ENCODE measurements around the gene PDCD1. TPM values are rescaled to one million over a fixed set of nuclear protein-coding genes. Genes with fewer than 3 reads are reported as not detected.

Gene PDCD1
- total and polyA plus RNA-seq, 2 experiments from 2014 or later: not detected

DNA sequence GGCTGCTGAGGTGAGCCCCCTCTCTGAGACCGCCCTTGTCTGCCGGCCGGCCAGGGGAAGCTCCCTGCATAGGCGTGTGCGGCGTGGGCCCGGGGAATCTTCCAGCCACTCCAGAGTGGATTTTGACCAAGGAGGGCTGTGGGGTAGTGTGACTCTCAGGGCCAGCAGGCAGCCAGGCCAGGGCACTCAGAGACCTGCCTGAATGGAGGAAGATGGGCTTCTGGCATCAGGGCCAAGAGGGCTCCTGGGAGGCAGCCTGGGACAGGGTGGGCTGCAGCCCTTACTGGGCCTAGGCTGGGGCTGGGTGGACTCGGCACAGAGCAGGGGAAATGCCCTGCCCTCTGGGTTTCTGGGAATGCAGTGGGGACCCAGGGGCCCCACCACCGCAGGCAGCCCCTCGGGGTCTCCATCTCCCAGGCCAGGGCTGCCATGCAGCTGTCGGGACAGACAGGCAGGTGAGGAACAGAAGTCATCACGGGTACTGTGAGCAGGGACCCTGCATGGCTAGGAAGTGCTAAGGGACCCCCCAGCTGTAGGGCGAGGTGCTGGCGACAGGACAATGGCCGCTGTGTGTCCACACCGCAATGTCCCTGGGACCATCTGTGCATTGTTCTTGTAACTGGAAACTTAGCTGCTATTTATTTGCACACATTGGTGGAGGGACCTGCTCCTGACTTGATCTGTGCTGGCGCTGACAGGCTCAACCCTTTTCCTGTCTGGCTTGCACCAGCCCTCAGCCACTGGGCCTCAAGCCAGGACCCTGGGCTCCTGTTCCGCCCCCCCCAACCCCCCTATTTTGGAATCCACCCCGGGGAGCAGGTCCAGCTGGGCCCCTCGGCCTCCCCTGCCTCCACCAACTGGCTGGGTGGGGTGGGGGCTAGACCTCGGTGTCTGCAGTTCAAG is 4.1 kb downstream of the PDCD1 start:
- Histone ChIP-seq H3K27me3 (replicated peaks; ENCODE audit: insufficient read depth) (no peaks in the 10 kb centered on the region), H3K36me3 (ENCODE audit: low read depth) (no peaks in the 10 kb centered on the region), H3K9me2 (ENCODE audit: insufficient read depth) (no peaks in the 10 kb centered on the region), H2AFZ (no peak overlapping the region), H3K27ac (no peak overlapping the region), H3K9ac (no peak overlapping the region), H3F3A (ENCODE audit: insufficient read depth) (no peaks in the 10 kb centered on the region), H3K9me3 (ENCODE audit: low read depth) (no peaks in the 10 kb centered on the region), H3K4me1 (ENCODE audit: insufficient read depth) (peaks cover 5% of the 10 kb centered on the region; the same call in 1 of the 2 replicates), H4K20me1 (ENCODE audit: insufficient read depth) (no peaks in the 10 kb centered on the region), H3K4me3 (no peak overlapping the region), H3K79me2 (ENCODE audit: insufficient read depth) (no peaks in the 10 kb centered on the region), H3K4me2 (ENCODE audit: unreplicated experiment) (no peak overlapping the region)
- WGBS, 2 experiments (ENCODE audit: low coverage in 1 of 2, low lambda C conversion rate in 2 of 2, missing lambda C conversion rate in 2 of 2): 72 to 73% methylated on average over 19 to 21 of the region's 21 CpGs
- no peak for DNase-seq
- in situ Hi-C loops (cut with MboI): no loop called here
- TF ChIP-seq EZH2phosphoT487 (IDR thresholded peaks at IDR 0.05; ENCODE audit: insufficient read depth, low read depth) (no peak), EZH2 (IDR thresholded peaks at IDR 0.05; ENCODE audit: insufficient read depth, poor library complexity, severe bottlenecking) (no peak)

DNA sequence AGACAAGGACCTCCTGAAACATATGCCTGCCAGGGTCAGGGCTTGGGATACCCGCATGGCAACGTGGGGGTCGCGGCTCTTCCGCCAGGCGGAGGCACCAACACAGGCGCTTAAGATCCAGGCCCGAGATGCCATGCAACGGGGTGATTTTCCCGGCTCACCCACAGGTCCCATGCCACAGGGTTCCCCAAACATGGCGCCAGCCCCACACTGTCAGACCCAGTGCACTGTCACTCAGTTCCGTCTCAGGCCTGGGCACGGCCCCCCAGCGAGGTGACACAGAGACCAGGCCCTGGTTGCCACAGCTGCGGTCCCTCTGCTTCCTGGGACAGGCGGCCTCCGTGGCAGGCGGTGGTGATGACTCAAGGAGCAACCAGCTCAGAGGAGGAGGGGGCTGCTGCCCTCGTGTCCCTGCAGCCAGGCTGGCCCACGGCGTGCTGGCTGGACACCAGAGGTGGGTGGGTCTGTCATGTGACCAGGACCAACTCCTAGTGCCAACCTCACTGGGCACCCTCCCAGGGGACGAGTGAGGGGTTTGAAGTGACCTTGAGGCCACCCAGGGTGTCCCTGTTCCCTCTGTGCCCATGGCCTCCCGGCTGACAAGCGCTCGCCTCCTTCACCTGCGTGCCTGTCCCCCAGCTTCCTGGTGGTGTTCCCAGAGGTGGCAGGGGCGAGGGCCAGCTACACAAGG is 4.9 kb downstream of the PDCD1 start:
- no peaks in the 10 kb centered on the region for H3K27me3 ChIP-seq (replicated peaks; ENCODE audit: insufficient read depth)
- H3K9me2 ChIP-seq (ENCODE audit: insufficient read depth): no peaks in the 10 kb centered on the region
- WGBS, 2 experiments (ENCODE audit: low coverage in 1 of 2, low lambda C conversion rate in 2 of 2, missing lambda C conversion rate in 2 of 2): 70 to 73% methylated on average over 24 to 27 of the region's 27 CpGs
- no peak for TF ChIP-seq EZH2phosphoT487 (IDR thresholded peaks at IDR 0.05; ENCODE audit: insufficient read depth, low read depth)
- no peak for TF ChIP-seq EZH2 (IDR thresholded peaks at IDR 0.05; ENCODE audit: insufficient read depth, poor library complexity, severe bottlenecking)
- H3K9me3 ChIP-seq (ENCODE audit: low read depth): no peaks in the 10 kb centered on the region
- H3K4me3 ChIP-seq: no peak overlapping the region
- H3K4me2 ChIP-seq (ENCODE audit: unreplicated experiment): no peak overlapping the region
- H3K36me3 ChIP-seq (ENCODE audit: low read depth): no peaks in the 10 kb centered on the region
- in situ Hi-C loops (cut with MboI): no loop called here
- H2AFZ ChIP-seq: no peak overlapping the region
- no peaks in the 10 kb centered on the region for H3K4me1 ChIP-seq (ENCODE audit: insufficient read depth)
- H3K9ac ChIP-seq: no peak overlapping the region
- no peak for DNase-seq
- no peaks in the 10 kb centered on the region for H3K79me2 ChIP-seq (ENCODE audit: insufficient read depth)
- no peaks in the 10 kb centered on the region for H3F3A ChIP-seq (ENCODE audit: insufficient read depth)
- H3K27ac ChIP-seq: no peak overlapping the region
- no peaks in the 10 kb centered on the region for H4K20me1 ChIP-seq (ENCODE audit: insufficient read depth)

DNA sequence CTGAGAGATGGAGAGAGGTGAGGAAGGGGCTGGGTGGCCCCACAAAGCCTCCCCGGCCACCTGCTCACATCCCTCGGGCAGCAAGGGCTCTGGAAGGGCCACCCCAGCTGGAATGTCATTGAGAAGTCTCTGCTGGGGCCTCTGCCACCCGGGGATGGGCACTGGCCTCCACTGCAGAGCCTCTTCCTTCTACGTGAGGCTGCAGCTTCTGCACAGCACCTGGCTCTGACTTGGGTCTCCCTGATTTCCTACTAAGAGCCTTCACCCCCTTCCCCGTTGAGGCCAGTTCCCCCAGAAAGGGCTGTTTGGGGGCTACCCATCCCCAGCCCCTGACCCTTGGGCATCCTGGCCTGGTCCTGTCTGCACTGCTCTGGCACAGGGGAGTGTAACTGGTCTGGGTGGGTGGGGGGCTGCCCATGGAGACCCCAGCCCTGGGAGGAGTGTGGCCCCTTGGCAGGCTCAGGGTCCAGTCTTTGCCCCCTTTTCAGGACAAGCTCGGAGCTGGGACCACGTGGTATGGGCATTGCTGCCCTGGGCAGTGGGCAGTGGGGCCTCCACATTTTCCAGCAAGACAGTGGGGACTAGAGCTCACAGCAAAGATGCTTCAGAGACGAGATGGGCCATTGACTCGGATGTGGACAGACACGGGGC is 5.6 kb downstream of the PDCD1 start:
- Histone ChIP-seq H3K4me1 (ENCODE audit: insufficient read depth) (no peaks in the 10 kb centered on the region), H3K4me2 (ENCODE audit: unreplicated experiment) (no peak overlapping the region), H3K79me2 (ENCODE audit: insufficient read depth) (no peaks in the 10 kb centered on the region), H3K27me3 (replicated peaks; ENCODE audit: insufficient read depth) (no peaks in the 10 kb centered on the region), H3K9me2 (ENCODE audit: insufficient read depth) (no peaks in the 10 kb centered on the region), H3K9me3 (ENCODE audit: low read depth) (no peaks in the 10 kb centered on the region), H2AFZ (no peak overlapping the region), H3K9ac (no peak overlapping the region), H3F3A (ENCODE audit: insufficient read depth) (no peaks in the 10 kb centered on the region), H3K36me3 (ENCODE audit: low read depth) (no peaks in the 10 kb centered on the region), H4K20me1 (ENCODE audit: insufficient read depth) (no peaks in the 10 kb centered on the region), H3K27ac (no peak overlapping the region), H3K4me3 (no peak overlapping the region)
- in situ Hi-C loops (cut with MboI): no loop called here
- TF ChIP-seq EZH2phosphoT487 (IDR thresholded peaks at IDR 0.05; ENCODE audit: insufficient read depth, low read depth) (no peak), EZH2 (IDR thresholded peaks at IDR 0.05; ENCODE audit: insufficient read depth, poor library complexity, severe bottlenecking) (no peak)
- WGBS, 2 experiments (ENCODE audit: low coverage in 1 of 2, low lambda C conversion rate in 2 of 2, missing lambda C conversion rate in 2 of 2): 77 to 80% methylated on average over 8 to 10 of the region's 10 CpGs
- DNase-seq: no peak
